ENCODE results near the gene PRSS57. TPM values are rescaled to one million over a fixed set of nuclear protein-coding genes. Genes with fewer than 3 reads are reported as not detected.

Gene PRSS57
- total RNA-seq, 1 experiment from 2014 or later: not detected

- Mint-ChIP-seq H3K4me1 (ENCODE audit: low read depth, unreplicated experiment) (peaks cover 2% of the 10 kb centered on the region), H3K4me3 (ENCODE audit: low read depth, unreplicated experiment) (no peak overlapping the region), H3K27ac (ENCODE audit: unreplicated experiment) (no peak overlapping the region), H3K36me3 (ENCODE audit: insufficient read depth, unreplicated experiment) (peaks cover 8% of the 10 kb centered on the region), H3K27me3 (ENCODE audit: unreplicated experiment) (peaks cover 3% of the 10 kb centered on the region), H3K9me3 (ENCODE audit: low read depth, unreplicated experiment) (no peaks in the 10 kb centered on the region)
- no TSS peak for BruUV-seq (replicated peaks)
- intact Hi-C loops (cut with micrococcal nuclease; ENCODE audit: unreplicated experiment): no loop called here
- CTCF ChIA-PET: no interaction called here
- no peak for TF ChIP-seq CTCF (IDR thresholded peaks at IDR 0.05; ENCODE audit: unreplicated experiment)
- no peak for DNase-seq
Observed at GRCh38 chr19:728011-728410, 32.8 kb upstream of the PRSS57 start.

GRCh38 chr19:726993-727956, 32.0 kb upstream of the PRSS57 start:
- Mint-ChIP-seq H3K4me3 (ENCODE audit: low read depth, unreplicated experiment) (no peak overlapping the region), H3K27me3 (ENCODE audit: unreplicated experiment) (no peaks in the 10 kb centered on the region), H3K4me1 (ENCODE audit: low read depth, unreplicated experiment) (no peaks in the 10 kb centered on the region), H3K36me3 (ENCODE audit: insufficient read depth, unreplicated experiment) (peaks cover 8% of the 10 kb centered on the region), H3K27ac (ENCODE audit: unreplicated experiment) (no peak overlapping the region), H3K9me3 (ENCODE audit: low read depth, unreplicated experiment) (no peaks in the 10 kb centered on the region)
- BruUV-seq (replicated peaks): no TSS peak
- CTCF ChIA-PET: no interaction called here
- intact Hi-C loops (cut with micrococcal nuclease; ENCODE audit: unreplicated experiment): no loop called here
- no peak for TF ChIP-seq CTCF (IDR thresholded peaks at IDR 0.05; ENCODE audit: unreplicated experiment)
- DNase-seq: no peak

GRCh38 chr19:725461-726089, 30.3 kb upstream of the PRSS57 start:
- Mint-ChIP-seq H3K4me1 (ENCODE audit: low read depth, unreplicated experiment) (no peaks in the 10 kb centered on the region), H3K27ac (ENCODE audit: unreplicated experiment) (no peak overlapping the region), H3K27me3 (ENCODE audit: unreplicated experiment) (no peaks in the 10 kb centered on the region), H3K9me3 (ENCODE audit: low read depth, unreplicated experiment) (no peaks in the 10 kb centered on the region), H3K36me3 (ENCODE audit: insufficient read depth, unreplicated experiment) (peaks cover 8% of the 10 kb centered on the region), H3K4me3 (ENCODE audit: low read depth, unreplicated experiment) (no peak overlapping the region)
- CTCF ChIA-PET: no interaction called here
- no peak for DNase-seq
- no TSS peak for BruUV-seq (replicated peaks)
- intact Hi-C loops (cut with micrococcal nuclease; ENCODE audit: unreplicated experiment): no loop called here
- no peak for TF ChIP-seq CTCF (IDR thresholded peaks at IDR 0.05; ENCODE audit: unreplicated experiment)

- no peak for TF ChIP-seq CTCF (IDR thresholded peaks at IDR 0.05; ENCODE audit: unreplicated experiment)
- DNase-seq: no peak
Observed at GRCh38 chr19:723714-724113, 28.5 kb upstream of the PRSS57 start.

More at GRCh38 chr19:723714-724113, 28.5 kb upstream of the PRSS57 start:
- Mint-ChIP-seq H3K27ac (ENCODE audit: unreplicated experiment) (no peak overlapping the region), H3K27me3 (ENCODE audit: unreplicated experiment) (peaks cover 5% of the 10 kb centered on the region), H3K36me3 (ENCODE audit: insufficient read depth, unreplicated experiment) (peaks cover 8% of the 10 kb centered on the region), H3K9me3 (ENCODE audit: low read depth, unreplicated experiment) (no peaks in the 10 kb centered on the region), H3K4me1 (ENCODE audit: low read depth, unreplicated experiment) (no peaks in the 10 kb centered on the region), H3K4me3 (ENCODE audit: low read depth, unreplicated experiment) (no peak overlapping the region)
- no TSS peak for BruUV-seq (replicated peaks)
- CTCF ChIA-PET: no interaction called here
- intact Hi-C loops (cut with micrococcal nuclease; ENCODE audit: unreplicated experiment): no loop called here
